ENCODE data around the gene PIN1.

The PIN1 gene

GRCh38 chr19:9856609-9857008 is 21.5 kb downstream of the PIN1 start:
- no peak for DNase-seq

DNA sequence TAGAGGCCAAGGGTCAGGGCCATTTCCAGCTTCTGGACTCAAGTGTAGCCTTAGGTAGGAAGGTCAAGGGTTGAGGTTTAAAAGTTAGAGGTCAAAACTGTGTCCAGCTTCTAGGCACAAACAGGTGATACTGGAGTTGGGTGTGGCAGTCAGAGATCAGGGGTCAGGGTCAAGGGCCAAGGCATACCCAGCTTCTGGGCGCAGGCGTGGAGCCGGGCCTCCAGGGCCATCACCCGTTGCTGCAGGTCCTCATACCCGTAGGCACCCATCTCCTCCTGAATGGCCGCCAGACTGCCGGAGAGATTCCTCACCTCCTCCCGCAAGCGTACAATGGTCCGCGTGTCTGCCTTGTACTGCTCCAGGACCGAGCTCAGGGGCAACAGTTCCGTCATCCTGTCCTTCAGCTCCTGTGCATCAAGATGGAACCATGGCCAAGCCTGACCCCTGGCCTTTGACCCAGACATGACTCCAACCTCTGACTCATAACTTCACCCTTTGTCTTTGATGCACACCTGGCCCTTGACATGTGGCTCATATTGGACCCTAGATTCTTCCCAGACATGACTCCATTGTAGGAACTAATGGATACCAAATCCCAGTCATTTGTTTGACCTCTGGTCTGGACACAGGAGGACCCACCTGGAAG is 22.1 kb downstream of the PIN1 start:
- DNase-seq = no peak

- DNase-seq = no peak
Observed at GRCh38 chr19:9857920-9858746, 23.0 kb downstream of the PIN1 start.

DNA sequence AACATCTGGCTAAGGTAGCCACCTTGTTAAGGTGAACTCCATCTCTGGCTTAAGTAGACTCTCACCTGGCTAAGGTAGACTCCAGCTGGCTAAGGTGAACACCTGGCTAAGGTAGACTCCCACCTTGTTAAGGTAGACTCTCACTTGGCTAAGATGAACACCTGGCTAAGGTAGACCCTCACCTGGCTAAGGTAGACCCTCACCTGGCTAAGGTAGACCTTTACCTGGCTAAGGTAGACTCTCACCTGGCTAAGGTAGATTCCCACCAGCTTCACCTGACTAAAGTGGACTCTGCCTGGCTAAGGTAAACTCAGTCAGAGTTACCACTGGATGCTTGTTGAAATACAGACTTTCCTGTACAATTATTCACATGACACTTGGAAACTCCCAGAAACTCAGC is 23.6 kb downstream of the PIN1 start:
- DNase-seq = no peak

- no peak for DNase-seq
Observed at GRCh38 chr19:9860407-9860806, 25.3 kb downstream of the PIN1 start.

DNA sequence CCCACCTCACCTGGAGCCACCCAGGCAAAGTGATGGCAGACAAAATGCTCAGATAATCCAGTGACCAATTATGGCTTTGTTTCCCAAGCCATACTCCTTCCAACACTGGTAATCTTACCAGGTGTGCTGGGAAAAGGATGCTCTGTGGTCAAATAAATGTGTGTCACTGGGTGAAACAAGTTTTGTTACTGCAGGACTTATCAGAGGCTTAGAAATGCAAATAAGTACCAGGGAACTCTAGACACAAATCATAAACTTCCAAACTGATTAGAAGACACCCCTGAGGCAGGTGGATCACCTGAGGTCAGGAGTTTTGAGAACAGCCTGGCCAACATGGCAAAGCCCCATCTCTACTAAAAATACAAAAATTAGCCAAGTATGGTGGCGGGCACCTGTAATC is 26.4 kb downstream of the PIN1 start:
- no peak for DNase-seq

DNA sequence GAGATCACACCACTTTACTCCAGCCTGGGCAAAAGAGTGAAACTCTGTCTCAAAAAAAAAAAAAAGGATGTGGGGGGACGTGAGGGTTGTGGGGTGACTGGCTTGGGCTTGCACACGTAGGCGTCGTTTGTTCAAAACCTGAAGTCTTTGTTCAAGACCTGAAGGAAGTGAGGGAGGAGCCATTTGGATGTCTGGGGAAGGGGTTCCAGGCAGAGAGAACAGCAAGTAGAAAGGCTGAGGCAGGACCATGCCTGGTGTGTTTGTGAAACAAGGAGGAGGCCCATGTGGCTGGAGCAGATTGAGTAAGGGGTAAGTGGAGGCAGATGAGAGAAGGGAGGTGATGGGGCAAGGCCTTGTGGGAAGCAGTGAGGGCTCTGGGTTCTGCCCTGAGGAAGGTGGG is 27.8 kb downstream of the PIN1 start:
- DNase-seq = no peak

- DNase-seq = no peak
Observed at GRCh38 chr19:9863759-9864158, 28.6 kb downstream of the PIN1 start.

- no peak for DNase-seq
Observed at GRCh38 chr19:9865732-9866501, 30.8 kb downstream of the PIN1 start.

GRCh38 chr19:9868983-9869617 is 34.0 kb downstream of the PIN1 start:
- no peak for DNase-seq

GRCh38 chr19:9871626-9872338 is 36.7 kb downstream of the PIN1 start:
- no peak for DNase-seq

DNA sequence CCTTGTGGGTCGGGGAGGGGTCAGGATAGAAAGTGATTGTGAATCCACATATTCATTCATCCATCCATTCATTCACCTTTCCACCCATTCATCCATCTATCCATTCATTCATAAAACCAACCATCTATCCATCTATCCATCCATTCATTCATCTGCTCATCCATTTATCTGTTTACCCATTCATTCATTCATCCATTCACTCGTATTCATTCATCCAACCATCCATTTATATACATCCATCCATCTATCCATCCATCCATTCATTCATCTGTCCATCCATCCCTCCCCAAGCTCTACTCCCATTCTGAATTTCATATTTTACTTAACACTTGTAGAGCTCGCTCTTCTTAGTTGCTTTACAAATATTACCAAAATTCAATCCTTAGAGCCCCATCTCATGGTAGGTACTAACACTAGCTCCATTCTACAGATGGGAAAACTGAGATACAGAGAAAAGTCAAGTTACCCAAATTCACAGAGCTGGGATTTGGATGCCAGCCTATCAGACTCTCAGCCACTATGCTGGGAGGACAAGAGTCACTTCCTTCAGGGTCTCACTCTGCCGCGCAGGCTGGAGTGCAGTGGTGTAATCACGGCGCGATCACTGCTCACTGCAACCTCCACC is 37.6 kb downstream of the PIN1 start:
- DNase-seq = no peak

DNA sequence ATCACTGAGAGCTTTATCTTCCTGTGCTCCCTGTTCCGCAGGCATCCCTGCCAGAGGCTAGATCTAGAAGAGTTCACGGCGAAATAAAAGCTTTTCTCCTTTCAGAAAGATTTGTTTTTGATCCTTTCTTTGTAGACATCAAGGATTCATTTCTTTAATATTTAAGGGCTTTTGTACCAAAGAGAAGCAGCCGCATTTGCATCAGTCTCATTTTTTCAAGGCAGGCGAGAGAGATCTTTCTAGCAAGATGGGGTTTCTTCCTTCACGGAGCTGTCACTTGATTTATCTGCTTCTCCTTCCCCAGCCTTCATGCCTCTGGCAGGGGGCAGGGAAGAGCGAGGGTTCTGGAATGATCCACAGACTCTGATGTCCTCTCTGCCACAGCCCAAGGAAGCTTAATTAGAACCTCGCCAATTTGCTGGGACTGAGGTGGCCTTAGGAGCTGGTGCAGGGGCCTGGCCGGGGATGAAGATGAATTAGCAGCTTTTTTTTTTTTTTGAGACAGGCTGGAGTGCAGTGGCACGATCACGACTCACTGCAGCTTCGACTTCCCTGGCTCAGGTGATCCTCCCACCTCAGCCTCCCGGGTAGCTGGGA is 40.0 kb downstream of the PIN1 start:
- no peak for DNase-seq

DNA sequence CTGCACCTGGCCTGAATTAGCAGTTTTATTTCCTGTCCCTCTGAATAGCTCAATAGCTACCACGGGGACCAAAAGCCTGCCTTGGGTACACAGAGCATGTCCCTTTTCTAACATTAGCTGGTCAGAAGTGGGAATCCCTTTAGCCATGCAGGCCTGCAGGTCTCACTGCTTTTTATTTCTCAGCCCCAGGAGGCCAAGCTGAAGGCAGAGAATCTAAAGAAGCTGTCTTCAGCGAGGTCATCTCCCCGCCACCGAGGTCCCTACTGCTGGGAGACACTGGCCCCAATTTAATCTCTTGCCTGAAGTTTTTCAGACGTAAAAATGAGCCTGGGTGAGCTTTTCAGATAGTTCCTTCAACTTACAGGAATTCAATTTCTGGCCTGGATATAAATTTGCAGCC is 40.7 kb downstream of the PIN1 start:
- DNase-seq = no peak

DNA sequence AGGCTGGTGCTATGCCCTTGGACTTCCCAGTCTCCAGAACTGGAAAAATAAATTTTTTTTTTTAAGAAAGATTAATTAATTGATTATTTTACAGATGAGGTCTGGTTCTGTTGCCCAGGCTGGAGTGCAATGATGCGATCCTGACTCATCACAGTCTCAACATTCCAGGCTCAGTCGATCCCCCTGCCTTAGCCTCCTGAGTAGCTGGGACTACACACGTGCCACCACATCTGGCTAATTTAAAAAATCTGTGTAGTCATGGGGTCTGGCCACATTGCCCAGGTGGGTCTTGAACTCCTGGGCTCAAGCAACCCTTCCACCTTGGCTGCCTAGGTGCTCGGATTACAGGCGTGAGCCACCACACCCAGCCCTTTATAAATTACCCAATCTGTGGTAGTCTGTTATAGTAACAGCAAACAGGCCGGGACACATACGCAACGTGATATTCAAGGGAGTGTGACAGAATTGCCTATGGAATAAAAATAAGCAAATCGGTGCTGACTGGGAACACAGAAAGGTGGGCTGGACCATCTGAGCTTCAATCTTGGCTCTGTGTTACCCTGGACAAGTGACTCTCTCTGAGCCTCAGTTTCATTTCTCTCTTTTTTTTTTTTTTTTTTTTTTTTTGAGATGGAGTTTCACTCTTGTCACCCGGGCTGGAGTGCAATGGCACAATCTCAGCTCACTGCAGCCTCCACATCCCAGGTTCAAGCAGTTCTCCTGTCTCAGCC is 42.8 kb downstream of the PIN1 start:
- DNase-seq = no peak

DNA sequence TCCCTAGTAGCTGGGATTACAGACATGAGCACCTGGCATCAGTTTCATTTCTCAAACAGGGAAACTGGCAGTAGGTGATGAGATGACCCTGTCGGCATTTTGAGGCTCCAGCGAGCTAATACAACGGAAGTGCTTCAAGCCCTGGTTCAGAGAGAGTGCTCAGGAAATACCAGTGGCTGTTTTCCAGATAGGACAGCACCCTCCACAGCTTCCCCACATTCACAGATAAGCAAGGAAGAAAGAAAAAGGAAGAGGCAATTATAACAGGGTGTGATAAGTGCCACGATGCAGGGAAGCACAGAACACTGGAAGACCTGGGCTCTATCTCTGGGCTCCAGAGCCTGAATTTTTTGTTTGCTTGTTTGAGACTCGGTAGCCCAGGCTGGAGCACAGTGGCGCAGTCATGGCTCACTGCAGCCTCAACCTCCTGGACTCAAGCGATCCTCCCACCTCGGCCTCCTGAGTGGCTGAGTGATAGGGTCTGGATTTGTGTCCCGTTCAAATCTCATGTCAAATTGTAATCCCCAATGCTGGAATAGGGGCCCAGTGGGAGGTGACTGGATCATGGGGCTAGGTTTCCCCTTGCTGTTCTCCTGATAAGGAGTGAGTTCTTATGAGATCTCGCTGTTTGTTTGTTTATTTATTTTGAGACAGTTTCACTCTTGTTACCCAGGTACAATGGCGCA is 43.5 kb downstream of the PIN1 start:
- DNase-seq = no peak

GRCh38 chr19:9881720-9882119 is 46.6 kb downstream of the PIN1 start:
- DNase-seq = no peak

- peak; percentile 19 for DNase-seq
Observed at GRCh38 chr19:9883231-9883758, 48.2 kb downstream of the PIN1 start.

DNA sequence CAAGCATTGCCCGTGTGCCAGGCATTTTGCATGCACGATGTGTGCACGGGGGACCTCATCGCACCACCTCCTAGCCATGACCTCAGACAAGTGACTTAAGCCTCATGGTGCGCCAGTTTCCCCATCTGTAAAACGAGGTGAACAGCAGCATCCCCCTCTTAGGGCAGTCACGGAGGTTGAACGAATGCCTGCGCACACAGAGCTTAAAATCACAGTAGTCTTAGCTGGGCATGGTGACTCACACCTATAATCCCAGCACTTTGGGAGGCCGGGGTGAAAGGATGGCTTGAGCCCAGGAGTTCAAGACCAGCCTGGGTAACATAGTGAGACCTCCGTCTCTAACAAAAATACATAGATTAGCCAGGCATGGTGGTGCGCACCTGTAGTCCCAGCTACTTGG is 48.6 kb downstream of the PIN1 start:
- DNase-seq = no peak
